Measurements from ENCODE around the gene MAN2A1.

GRCh38 chr5:109668237-109668636, 21.5 kb upstream of the MAN2A1 start:
- TF ChIP-seq USF1 (IDR thresholded peaks at IDR 0.05): no peak
- no peak for TF ChIP-seq CEBPB (IDR thresholded peaks at IDR 0.05)
- TF ChIP-seq EP300 (IDR thresholded peaks at IDR 0.05; ENCODE audit: borderline replicate concordance): no peak
- no peak for TF ChIP-seq TAF1 (IDR thresholded peaks at IDR 0.05; ENCODE audit: low read depth)
- TF ChIP-seq YY1 (IDR thresholded peaks at IDR 0.05; ENCODE audit: low read depth): no peak
- TF ChIP-seq MAX (IDR thresholded peaks at IDR 0.05): no peak
- no peak for TF ChIP-seq EGR1 (IDR thresholded peaks at IDR 0.05)
- TF ChIP-seq RAD21 (IDR thresholded peaks at IDR 0.05; ENCODE audit: low read depth): no peak
